Measurements from ENCODE around the gene CHD3.

CHD3 gene

DNA sequence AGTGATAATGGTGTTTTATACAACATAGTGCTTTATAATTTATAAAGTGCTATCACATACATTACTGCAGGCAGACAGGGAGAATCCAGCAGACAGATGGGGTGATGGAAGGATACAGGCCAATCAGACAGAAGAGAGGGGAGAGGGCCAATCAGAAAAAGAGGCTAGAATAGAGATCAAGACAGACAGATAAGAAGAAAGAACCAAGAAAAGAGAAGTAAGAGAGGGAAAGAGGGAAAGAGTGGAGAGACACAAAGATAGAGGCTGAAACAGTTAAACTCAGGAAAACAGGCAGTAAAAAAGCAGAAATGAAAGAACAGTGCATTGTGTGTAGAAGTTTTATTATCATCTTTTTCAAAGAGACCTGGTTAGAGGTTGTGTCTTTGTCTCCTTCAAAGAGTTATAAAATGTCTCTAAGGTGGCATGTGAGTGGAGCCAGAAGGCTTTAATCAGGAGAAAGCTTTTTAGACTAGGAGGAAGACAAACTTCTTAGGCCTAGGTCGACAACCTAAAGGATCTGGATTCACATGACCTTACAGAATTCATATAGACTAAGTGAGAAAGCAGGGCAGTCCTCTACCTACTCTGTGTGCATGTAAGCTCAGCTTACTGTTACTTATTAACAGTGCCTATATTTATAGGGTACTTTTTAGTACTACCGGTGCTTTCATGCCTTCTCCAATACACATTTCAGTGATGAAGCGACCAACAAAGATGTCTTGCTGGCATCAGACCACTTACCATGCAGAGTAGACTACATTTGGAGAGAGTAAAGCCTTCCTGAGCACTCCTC, 8.3 kb upstream of the CHD3 start:
- TF ChIP-seq, protein P1, sequence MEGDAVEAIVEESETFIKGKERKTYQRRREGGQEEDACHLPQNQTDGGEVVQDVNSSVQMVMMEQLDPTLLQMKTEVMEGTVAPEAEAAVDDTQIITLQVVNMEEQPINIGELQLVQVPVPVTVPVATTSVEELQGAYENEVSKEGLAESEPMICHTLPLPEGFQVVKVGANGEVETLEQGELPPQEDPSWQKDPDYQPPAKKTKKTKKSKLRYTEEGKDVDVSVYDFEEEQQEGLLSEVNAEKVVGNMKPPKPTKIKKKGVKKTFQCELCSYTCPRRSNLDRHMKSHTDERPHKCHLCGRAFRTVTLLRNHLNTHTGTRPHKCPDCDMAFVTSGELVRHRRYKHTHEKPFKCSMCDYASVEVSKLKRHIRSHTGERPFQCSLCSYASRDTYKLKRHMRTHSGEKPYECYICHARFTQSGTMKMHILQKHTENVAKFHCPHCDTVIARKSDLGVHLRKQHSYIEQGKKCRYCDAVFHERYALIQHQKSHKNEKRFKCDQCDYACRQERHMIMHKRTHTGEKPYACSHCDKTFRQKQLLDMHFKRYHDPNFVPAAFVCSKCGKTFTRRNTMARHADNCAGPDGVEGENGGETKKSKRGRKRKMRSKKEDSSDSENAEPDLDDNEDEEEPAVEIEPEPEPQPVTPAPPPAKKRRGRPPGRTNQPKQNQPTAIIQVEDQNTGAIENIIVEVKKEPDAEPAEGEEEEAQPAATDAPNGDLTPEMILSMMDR (conservative IDR thresholded peaks at IDR 0.05), result no peak
- peak overlapping the region; percentile 97 for H3K27ac ChIP-seq

DNA sequence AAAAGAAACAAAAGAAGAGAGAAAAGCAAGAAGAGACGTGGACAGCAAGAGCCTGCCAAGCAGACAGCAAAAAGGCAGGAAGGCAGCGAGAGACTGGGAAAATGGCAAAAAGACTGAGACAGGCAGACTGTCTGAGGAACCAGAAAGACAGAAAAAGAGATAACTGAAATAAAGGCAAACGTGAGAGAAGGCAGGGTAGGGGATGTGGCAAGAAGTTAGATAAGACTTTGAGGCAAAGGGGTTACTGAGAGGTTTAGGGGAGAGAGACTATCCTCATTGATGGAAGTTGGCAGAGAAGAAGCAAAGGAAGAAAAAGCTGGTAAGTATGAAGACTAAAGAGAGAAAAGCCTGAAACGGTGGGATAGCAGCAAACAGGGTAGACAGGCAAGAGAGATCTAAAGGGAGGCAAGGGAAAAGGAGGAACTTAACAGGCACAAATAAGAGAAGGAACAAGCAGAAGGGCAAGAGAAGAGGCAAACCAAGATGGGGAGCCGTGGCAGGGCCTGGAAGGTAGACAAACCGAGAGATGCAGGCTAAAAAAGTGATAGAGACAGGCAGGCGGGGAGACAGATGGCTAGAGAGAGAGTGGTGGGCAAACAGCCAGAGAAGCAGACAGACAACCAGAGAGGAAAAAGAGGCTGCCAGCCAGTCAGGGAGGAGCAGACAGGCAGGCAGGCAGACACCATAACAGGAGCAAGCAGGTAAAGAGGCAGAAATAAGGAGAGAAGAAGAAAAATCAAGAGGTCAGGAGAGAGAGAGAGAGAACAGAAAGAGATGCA, 7.1 kb upstream of the CHD3 start:
- peak overlapping the region; percentile 97 for H3K27ac ChIP-seq
- TF ChIP-seq, protein P1 (conservative IDR thresholded peaks at IDR 0.05), result no peak

DNA sequence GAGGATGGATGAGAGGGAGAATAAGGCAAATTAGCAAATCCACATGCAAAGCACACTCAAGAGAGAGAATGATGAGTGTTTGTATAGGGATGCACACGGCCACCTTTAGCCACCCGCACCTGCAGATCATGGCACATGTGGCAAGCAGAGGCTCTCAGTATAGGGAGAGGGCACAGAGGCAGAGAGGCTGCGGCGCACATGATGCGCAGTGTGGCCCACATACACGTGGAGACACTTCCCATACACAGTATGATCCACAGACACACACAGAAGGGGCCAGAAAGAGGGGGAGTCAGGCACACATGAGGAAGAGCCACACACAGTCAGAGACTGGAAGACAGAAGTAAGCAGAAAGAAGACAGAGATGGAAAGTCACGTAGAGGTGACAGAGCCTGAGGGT, 6.5 kb upstream of the CHD3 start:
- H3K27ac ChIP-seq, result peak overlapping the region; percentile 97
- TF ChIP-seq, protein P1 (conservative IDR thresholded peaks at IDR 0.05), result no peak

DNA sequence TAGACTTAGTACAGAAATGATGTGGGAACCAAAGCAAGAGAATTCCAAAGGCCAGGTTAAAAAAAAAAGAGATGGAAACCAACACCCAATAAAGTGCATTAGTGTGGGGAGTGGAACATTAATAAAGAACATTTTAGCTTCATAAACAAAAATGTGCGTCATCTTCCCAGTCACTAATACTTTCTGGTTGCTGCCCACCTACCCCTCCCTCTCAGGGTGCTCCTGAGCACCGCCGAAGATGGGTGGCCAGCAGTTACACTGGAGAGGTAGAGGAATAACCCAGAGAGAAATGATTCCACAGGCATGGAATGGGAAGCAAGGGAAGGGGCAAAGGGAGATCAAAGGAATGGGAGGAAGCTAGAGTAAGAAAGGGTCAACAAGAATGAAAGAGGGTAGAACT, 6.0 kb upstream of the CHD3 start:
- H3K27ac ChIP-seq, result peak overlapping the region; percentile 97
- TF ChIP-seq, protein P1 (conservative IDR thresholded peaks at IDR 0.05), result no peak

DNA sequence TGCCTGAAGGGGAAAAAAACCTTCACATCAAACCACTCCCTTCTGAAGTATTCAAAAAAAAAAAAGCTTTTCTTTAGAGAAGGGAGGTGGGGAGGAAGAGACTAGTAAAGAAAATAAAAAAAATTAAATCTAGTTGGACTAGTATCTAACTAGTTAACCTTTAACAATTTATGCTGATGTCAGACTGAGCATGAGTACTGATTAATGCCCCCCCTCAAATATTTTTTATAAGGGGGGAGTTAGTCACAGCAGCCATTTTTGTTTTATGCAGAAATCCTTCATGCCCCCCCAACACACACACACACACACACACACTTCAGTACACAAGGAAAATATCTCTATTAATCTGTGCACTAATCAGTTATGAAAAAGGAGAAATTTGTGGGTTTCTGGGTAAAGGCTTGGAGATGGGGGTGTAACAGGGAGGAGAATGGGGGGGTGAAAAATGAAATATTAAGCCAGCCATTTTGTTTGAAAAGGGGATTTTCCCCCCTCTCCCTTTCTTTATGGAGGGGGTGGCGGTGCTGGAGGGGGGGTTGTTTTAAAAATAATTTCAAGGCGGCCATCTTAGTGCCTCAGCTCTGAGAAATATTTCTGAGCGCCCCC, 4.7 kb upstream of the CHD3 start:
- peak overlapping the region; percentile 97 for H3K27ac ChIP-seq
- TF ChIP-seq, protein P1 (conservative IDR thresholded peaks at IDR 0.05), result no peak

DNA sequence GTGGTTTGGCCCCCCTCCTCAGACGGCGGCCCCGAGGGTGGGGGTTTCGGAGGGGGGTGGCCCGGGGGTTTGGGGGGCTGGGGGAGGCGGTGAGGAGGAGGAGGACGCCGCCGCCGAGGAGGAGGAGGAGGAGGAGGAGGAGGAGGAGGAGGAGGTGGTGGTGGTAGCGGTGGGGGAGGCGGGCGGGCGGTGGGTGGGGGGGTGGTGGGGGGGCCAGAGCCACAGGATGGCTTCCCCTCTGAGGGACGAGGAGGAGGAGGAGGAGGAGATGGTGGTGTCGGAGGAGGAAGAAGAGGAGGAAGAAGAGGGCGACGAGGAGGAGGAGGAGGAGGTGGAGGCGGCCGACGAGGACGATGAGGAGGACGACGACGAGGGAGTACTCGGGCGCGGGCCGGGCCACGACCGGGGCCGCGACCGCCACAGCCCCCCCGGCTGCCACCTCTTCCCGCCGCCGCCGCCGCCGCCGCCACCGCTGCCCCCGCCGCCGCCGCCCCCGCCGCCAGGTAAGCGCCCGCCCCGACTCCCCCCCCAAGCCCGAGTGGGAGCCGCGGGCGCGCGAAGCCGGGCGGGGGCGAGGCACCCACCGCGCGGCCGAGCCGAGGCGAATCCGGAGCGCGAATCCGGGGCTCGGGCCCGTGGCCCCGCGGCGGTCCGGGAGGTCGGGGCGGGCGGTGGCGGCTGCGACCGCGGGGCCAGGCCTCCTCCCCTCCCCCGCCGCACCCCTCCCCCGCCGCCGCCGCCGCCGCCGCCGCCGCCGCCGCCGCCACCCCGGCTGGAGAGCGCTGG, 3.8 kb upstream of the CHD3 start:
- H3K27ac ChIP-seq, result peak overlapping the region; percentile 97

More for the DNA sequence above, 3.8 kb upstream of the CHD3 start:
- TF ChIP-seq, protein P1 (conservative IDR thresholded peaks at IDR 0.05), result no peak
